ENCODE results near the gene SSUH2. TPM values are rescaled to one million over a fixed set of nuclear protein-coding genes. Genes with fewer than 3 reads are reported as not detected.

Gene SSUH2
- total and polyA plus RNA-seq, 2 of the 13 experiments (the other 11 are each of a cell fraction or from before 2014, with no cell fraction given), result 38.1 to 136 TPM

- Histone ChIP-seq H3K36me3 (replicated peaks in 1 of 2; ENCODE audit: control insufficient read depth in 1 of 2, insufficient read depth in 2 of 2, low read length in 2 of 2) (no peaks in the 10 kb centered on the region; a peak in 1 of 5 replicates), H3K4me3 (replicated peaks in 1 of 3; ENCODE audit: insufficient read depth in 1 of 3, low read depth in 2 of 3, low read length in 3 of 3) (no peak overlapping the region), H3K79me2 (ENCODE audit: insufficient read depth, low read length) (no peaks in the 10 kb centered on the region), H3K4me2 (ENCODE audit: low read depth, low read length) (no peak overlapping the region), H2AFZ (ENCODE audit: low read length) (no peak overlapping the region), H3K27me3 (ENCODE audit: control insufficient read depth in 1 of 2, insufficient read depth in 2 of 2, low read length in 2 of 2) (no peaks in the 10 kb centered on the region; a peak in 1 of 5 replicates), H3K9me3 (ENCODE audit: low read length) (no peaks in the 10 kb centered on the region), H3K4me1 (ENCODE audit: insufficient read depth, low read length) (no peaks in the 10 kb centered on the region; the same call in 1 of the 2 replicates), H3K9ac (ENCODE audit: insufficient read depth, low read depth, low read length) (no peak overlapping the region), H3K27ac (ENCODE audit: extremely low read length, insufficient read depth, low read length) (no peak overlapping the region), H4K20me1 (ENCODE audit: insufficient read depth, low read length) (no peaks in the 10 kb centered on the region)
- no TSS peak for BruUV-seq (replicated peaks)
- in situ Hi-C loops (cut with HindIII; ENCODE audit: extremely low pct_ligation_motif_present, low pct_unique_long_range_greater_than_20kb) (no loop called here), intact Hi-C loops (cut with micrococcal nuclease; ENCODE audit: unreplicated experiment) (no loop called here)
- POLR2A ChIA-PET, result no interaction called here
- ATAC-seq, result no peak
- DNase-seq (ENCODE audit: low spot score), result no peak
- WGBS (ENCODE audit: low lambda C conversion rate), result 96% methylated on average over 6 of the region's 6 CpGs
- no peak for TF ChIP-seq LCORL (IDR thresholded peaks at IDR 0.05)
- TF ChIP-seq LCORL (CRISPR knock-in tag; IDR thresholded peaks at IDR 0.05), result no peak
- no peak for TF ChIP-seq SP1 (IDR thresholded peaks at IDR 0.05)
- TF ChIP-seq SP1 (CRISPR knock-in tag; IDR thresholded peaks at IDR 0.05), result no peak
- TF ChIP-seq, protein P1, sequence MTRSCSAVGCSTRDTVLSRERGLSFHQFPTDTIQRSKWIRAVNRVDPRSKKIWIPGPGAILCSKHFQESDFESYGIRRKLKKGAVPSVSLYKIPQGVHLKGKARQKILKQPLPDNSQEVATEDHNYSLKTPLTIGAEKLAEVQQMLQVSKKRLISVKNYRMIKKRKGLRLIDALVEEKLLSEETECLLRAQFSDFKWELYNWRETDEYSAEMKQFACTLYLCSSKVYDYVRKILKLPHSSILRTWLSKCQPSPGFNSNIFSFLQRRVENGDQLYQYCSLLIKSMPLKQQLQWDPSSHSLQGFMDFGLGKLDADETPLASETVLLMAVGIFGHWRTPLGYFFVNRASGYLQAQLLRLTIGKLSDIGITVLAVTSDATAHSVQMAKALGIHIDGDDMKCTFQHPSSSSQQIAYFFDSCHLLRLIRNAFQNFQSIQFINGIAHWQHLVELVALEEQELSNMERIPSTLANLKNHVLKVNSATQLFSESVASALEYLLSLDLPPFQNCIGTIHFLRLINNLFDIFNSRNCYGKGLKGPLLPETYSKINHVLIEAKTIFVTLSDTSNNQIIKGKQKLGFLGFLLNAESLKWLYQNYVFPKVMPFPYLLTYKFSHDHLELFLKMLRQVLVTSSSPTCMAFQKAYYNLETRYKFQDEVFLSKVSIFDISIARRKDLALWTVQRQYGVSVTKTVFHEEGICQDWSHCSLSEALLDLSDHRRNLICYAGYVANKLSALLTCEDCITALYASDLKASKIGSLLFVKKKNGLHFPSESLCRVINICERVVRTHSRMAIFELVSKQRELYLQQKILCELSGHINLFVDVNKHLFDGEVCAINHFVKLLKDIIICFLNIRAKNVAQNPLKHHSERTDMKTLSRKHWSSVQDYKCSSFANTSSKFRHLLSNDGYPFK (CRISPR knock-in tag; IDR thresholded peaks at IDR 0.05; ENCODE audit: borderline replicate concordance), result no peak
- no peak for TF ChIP-seq BRCA1 (CRISPR knock-in tag; IDR thresholded peaks at IDR 0.05)
- FAIRE-seq, result no peak
- CTCF ChIA-PET (ENCODE audit: low intra/inter-chr PET ratio, low total read pairs), result no interaction called here
Observed at GRCh38 chr3:8576436-8576835, 68.2 kb downstream of the SSUH2 start.

Measured in HepG2 (cell line).